Activated T-helper 1 cell treated with Interleukin-2 at 50 U/mL for 16 hours (primary cell): ENCODE results near the gene EPB41L2.
"Not testable (repeated sequence)": the region's sequence is repeated elsewhere in the genome, so short reads cannot be mapped to it uniquely, and the experiment has no call there.

ENCODE experiments used
- DNase-seq: peaks from one replicate; pipeline ENCODE4 v3.0.0-alpha.2; 2020; ENCODE audit warnings: low read depth

The EPB41L2 gene

DNA sequence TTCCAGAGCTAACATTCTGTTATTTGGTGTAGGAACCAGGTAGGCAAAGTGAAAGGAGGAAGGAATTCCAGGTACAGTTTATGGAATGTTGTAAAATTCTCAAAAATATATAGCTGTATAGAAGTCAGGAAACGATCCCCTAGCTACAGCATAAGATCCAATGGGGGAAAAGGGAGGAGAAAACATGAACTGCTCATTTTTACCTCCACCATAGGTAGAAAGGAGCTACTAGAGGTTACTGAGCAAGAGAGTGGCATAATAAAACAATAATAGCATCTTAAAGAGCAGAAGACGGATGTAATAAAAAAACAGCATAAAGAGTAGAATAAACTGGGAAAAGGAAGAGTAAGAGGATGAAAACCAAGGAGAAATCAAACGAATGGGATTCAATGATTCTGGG lies 26.9 kb downstream of the EPB41L2 start:
- no peak for DNase-seq

DNA sequence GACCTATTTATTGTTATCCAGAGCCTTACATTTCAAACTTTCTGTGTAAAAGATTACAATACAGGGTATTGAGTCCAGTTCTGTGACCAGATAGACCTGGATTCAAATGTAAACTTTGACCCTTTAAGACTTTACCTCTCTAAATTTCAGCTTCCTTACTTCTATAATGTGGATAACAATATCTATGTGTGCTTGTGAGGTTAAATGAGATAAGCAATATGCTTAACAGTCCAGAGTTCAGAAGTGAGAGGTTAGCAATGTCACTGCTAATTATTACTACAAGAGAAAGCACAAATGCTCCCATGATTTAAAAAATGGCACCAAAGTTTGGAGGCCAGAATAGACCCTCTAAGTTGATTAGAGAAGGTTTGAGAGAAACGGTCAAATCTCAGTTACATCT lies 27.5 kb downstream of the EPB41L2 start:
- no peak for DNase-seq

DNA sequence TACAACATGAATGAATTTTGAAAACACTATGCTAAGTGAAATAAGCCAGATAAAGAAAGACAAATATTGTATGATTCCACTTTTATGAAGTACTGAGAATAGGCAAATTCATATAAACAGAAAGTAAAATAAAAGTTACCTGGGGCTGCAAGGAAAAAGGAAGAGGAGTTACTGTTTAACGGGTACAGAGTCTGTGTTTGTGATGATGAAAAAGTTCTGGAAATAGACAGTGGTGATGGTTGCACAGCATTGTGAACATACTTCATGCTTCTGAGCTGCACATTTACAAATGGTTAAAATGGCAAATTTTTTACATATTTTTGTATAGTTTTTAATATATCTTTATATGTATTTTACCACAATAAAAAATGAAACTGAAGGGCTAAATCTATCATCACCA lies 29.4 kb downstream of the EPB41L2 start:
- no peak for DNase-seq

DNA sequence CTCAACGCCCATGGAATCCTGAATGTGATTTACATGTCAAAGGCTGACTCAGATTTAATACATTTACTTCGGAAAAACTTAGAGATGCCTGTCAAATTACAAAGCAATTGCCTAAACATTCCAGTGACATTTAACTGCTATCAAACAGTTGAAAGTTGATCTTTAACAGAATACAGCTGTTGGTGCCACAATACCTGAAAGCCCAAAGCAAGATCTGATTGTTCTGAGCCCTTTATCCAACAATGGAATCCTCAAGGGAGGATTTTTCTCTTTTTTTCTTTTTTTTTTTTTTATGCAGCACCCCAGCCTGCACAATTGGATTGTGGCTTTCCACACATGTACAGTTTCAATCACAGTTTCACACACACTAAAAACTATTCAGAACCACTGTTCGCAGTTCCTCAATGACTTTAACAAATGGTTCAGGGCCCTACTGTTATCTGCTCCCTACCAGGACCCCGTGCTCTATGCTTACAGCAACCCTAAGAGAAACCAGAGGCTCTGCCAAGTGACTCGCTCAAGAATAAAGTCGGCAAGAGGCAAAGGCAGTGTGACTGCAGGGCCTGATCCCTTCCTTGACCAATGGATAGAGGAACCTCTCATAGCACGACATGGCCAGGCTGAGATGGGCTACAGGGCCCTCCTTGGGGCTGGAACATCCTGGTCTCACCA lies 33.3 kb downstream of the EPB41L2 start:
- DNase-seq = no peak

DNA sequence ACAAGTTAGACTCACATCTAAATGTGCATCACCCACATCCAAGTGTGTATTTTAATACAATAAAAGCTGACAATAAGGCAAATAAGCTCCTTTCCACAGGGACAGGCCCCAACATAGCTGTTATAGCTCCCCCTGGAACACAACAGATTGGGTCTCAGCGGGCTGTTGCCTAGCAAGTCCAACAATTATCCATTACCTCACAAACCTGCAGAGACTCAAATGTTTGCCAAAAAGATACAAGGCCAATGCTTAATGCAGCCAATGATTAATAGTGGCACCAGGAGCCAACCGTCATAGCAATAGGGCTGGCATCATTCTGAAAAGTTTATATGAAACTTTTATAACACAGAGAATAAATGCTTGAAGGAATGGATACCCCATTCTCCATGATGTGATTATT lies 35.7 kb downstream of the EPB41L2 start:
- no peak for DNase-seq

DNA sequence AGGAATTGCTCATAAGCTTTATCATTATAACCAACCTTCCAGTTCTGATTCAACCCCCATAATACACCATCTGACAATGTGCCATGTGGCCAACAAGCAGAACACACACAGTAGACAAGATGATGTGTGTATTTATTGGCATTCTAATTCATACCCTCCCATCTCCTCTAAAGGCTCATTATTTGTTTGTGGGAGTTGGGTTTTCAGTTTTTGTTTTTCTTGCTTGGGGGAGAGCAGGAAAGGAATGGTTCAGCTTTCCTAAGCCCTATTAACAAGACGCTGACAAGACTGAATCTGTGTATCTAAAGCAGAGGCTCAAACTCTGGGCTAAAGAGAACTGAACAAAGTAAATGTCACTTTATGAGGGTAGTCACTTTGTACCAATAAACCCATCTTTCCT lies 36.8 kb downstream of the EPB41L2 start:
- DNase-seq = no peak

DNA sequence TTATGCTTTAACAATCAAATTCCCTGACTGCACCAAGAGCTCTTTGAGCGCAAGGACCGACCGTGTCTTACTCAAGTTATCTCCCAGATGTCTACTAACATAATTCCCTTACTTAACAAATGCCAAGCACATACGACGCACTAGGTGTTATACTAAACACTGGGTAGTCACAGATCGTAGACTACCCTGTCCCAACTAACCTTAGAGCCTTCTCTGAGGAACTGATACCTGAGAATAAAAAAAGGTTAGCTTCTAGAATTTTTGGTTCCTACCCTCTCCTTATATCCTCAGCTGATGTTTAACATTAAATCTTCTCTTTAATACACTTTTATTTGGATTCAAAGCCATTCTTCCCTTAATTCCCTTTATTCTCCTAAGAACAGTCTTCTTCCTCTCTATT lies 38.5 kb downstream of the EPB41L2 start:
- DNase-seq = no peak

DNA sequence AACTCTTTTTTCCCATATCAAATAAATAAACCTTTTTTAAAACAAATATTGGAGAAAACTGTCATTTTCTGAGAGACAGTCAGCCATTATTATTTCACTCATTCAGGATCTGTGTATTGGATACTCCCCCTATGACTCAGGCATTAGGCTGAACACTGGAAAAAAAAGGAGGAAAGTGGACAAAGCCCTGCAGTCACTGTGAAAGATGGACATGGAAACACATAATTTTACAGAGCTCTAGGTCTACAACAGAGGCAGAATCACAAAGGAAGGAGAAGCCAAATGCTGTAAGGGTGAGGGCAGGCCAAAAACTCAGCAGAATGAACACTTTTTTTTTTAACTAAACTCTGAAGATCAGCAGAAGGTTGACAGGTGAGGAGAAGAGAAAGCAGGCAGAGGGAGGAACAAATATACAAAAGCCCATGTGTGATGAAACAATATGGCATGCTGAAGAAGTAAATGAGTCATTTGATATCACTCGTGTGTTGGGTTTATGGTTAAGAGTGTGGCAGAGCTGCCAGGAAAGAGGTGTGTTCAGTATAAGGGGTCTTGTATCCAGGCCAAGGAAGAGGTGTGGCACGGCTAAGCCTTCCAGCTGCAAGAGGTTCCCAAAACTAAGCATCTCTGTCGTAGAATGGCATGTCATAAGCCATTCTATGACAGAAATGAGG lies 39.1 kb downstream of the EPB41L2 start:
- no peak for DNase-seq

DNA sequence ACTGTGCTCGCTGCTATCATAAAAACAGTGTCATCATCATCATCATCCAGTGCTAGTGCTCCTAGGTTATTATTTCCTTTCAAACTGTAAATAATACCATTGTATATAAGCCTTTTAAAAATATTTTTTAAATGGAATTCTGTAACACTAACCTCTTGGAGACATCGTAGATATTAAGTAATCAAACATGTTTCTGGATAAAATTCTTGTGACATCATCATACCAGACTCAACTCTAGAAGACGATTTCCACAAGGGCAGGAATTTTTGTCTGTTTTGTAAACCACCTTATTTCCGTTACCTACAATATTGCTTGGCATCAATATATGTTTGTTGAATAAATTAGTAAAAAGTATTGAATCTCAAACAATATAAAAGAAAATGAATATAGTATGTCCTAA lies 40.4 kb downstream of the EPB41L2 start:
- no peak for DNase-seq

DNA sequence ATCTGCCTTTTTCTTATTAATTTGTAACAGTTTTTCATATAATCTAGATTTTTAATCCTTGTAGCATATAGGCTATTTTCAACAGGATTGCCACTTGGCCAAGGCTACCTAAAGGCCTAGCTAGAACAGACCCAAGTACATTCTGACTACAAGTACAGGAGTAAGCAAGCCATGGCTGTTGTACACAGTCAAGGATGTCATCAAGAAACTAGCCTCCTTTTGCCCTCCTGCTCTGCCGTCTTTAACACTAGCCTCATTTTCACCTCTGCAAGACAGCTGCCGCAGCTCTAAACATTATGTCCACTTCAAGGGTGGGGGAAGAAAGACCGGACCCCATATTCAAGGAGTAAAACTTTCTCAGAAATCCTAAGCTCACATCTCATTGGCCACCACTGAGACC lies 45.1 kb downstream of the EPB41L2 start:
- DNase-seq = no peak

DNA sequence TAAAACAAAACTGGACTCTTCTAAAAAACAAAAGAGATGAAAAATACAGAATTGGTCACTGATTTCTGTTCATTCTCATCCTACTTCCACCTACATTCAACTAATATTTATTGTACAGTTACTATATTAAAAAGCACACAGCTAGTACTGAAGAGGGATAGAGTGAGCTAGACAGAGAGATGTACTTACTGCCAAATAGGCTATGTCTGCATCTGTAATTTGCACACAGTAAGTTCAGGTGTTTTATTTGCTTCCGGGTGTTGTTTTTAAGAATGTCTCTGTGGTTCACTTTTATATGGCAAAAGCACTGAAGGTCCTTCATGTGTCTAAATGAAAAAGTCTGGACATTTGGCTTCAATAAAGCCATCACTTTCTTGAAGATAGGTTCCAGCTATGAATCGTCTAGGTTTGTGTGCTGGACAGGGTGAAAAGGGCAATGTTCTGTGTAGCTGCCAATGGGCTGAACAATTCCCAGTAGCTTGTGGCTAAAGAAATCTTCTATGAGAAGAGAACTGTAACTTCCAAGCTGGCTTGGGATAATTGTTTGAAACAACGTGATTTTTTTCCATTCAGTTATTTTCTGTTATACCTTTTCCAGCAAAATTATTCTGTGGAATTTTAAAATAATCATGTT lies 47.3 kb downstream of the EPB41L2 start:
- no peak for DNase-seq

DNA sequence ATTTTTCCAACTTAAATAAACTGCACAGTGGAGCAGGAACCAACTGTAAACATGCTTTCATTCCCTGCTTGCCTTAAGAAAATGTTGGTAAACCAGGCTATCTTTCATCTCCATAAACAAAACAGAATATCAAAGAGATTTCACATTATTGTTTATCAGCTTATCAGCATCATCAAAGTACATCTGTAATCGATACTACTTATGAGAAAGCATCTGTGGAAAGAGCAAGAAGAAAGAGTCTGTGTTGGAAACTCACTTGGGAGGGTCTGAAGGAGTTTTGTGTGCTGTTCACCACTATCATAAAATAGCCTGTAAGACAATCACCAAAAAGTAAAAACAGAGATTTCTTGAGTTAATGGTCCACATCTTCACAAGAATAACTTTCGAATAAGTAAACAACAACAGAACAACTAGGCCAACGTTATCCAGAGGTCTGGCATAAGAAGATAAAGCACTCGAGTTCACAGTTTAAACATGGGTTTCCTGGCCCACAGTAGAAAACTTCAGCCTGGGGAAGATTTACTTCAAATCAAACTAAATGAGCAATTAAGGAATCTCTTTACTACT lies 47.9 kb downstream of the EPB41L2 start:
- DNase-seq = no peak

DNA sequence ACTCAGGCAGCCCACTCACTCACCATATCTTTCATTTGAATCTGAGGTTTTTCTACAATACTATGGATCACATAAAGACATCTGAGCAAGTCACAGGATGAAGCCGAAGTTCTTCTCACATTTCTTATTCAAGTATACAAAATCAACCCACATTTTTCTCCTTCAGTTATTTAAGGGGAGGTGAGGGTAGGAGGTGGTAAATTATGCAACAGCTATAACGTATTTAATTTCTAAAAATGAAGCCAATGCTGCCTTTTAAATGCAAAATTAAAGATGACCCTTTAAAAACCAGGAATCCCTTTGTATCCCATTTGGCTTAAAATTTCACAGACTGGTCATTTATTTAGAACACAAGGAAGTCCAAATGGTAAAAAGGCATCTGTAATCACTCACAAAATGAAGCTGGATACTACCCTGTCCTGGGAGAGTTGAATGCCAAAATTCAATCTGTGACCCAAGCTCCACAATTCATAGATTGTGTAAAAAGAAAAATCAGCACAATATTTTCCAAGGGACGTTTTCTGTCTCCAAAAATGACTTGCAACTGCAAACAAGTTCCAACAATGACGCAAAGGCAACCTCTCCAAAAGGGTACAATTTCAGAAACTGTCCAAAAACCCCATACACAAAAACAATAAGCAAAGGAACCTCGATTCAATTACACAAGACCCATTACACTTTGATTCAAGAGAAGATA lies 48.8 kb downstream of the EPB41L2 start:
- DNase-seq = no peak

DNA sequence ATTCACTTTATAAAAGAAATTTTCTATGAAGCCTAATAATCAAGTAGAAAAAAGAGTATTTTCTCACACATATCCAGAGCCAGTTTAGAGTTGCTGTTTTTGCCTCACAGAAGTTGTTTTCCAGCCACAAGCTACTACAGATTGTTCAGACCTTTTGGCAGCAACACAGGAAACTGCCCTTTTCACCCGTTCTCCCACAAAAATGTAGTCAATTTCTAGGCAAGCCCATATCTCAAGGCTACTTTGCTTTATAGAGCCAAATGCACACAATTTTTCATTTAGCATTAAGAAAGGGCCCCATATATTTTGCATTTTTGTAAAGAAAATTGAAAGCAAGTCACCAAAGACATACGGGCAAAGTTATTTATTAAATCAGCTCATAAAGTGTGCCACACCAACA lies 49.5 kb downstream of the EPB41L2 start:
- DNase-seq = no peak

DNA sequence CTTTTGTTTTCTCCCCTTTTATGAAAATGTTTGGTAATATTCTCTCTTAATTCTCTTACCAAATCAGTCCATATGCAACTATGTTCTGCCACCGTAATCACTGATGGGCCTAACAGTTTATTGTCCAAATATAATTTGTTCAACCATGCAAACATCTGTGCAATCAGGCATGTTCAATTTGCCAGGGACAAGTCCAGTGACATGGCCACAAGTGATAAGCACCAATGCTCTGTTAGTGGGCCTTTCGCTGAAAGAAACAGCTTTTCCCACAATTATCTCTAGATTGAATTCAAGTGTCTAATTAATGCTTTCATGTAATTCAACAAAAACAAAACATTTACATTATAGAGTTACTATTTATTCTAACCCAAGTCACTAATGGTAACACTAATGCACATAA lies 53.3 kb downstream of the EPB41L2 start:
- DNase-seq = no peak

DNA sequence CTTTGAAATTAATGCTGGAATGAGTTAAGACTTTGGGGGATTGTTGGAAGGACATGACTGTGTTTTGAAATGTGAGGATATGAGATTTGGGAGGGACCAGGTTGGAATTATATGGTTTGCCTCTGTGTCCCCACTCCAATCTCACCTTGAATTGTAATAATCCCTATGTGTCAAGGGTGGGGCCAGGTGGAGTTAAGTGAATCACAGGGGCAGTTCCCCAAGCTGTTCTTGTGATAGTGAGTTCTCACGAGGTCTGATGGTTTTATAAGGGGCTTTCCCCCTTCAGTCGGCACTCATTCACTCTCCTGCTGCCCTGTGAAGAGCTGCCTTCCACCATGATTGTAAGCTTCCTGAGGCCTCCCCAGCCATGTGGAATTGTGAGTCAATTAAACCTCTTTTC lies 54.1 kb downstream of the EPB41L2 start:
- DNase-seq = not testable (repeated sequence)

DNA sequence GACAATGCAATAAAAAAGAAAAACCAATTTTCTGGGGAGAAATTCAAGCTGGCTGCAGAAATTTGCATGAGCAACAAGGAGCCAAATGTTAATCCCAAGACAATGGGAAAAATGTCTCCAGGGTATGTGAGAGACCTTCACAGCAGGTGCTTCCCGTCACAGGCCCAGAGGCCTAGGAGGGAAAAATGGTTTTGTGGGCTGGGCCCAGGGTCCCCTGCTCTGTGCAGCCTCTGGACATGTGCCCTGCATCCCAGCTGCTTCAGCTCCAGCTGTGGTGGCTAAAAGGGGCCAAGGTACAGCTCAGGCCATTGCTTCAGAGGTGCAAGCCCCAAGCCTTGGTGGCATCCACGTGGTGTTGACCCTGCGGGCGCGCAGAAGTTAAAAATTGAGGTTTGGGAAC lies 55.1 kb downstream of the EPB41L2 start:
- DNase-seq = not testable (repeated sequence)

DNA sequence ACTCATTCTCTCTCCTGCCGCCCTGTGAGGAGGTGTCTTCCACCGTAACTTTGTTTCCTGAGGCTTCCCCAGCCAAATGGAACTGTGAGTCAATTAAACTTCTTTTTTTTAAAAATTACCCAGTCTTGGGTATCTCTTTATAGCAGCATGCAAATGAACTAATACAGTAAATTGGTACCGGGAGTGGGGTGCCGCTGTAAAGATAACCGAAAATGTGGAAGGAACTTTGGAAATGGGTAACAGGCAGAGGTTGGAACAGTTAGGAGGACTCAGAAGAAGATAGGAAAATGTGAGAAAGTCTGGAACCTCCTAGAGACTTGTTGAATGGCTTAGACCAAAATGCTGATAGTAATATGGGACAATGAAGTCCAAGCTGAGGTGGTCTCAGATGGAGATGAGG lies 55.8 kb downstream of the EPB41L2 start:
- DNase-seq = no peak

DNA sequence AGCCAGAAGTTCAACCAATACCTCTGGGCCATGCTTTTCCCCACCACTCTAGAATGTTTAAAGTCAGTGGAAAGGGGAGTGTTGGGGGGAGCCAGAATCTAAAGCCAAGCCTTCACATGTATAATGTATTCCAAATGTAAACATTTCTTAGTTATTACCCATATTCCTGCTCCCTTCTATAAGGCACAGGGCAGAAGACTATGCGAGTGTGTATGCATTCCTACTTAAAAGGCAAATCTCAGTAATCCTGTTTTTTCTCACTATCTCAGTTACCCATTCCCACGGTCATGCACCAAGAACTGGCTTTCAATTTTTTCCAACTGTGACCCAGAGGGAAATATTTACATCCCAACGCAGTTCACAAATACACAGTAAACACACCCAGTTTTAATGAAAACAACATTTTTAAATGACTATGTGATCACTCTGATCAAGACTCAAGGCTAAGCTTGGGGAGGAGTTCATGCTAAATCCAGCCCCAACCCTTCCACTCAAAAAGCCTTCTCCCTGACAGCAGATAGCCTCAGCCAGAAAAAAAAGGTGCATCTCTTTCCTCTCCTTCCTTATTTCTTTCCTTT lies 57.5 kb downstream of the EPB41L2 start:
- no peak for DNase-seq

DNA sequence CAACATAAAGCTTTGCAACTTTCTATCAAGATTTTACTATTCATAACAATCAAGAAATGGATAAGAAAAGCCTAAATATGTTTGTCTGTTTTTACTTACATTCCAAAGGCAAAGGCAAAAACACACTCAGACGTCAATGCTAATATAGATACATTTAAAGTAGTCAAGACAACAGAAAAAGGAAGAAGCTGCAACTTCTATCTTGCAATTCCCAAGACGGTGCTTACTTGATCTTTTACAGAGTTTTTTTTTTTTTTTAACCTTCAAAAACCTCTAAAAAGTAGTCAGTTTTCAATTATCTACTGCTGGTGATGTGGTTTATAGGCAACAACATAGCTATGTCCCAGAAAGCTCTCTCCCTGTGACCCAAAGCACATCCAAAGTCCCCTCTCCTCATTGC lies 58.1 kb downstream of the EPB41L2 start:
- DNase-seq = no peak

DNA sequence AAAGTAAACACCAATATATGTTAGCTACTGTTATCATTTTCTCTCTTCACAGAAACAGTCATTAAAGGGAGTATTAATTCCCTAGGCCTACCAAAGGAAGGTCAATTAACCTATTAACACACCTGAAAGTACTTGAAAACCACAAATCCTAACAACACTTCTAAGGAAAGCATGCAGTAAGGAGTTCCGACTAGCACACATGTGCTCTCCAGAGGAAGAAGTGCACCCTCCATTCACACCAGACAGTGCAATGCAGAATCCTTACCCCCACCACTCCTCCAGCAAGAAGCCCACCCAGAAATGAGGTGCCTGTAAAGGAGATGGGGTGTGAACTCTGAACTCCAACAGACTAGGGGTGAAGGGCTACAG lies 58.7 kb downstream of the EPB41L2 start:
- no peak for DNase-seq
